Motor neuron (in vitro differentiated cells): ENCODE data around the gene SGPP1. TPM values are rescaled to one million over a fixed set of nuclear protein-coding genes. Genes with fewer than 3 reads are reported as not detected.

ENCODE experiments used
- ATAC-seq, 8 experiments: fragments of 200-7000 bp; cut with Tn5 transposase; replicated peaks in 6 of 8; 2 replicates each; pipeline ENCODE4 v1.8.0; 2021; ENCODE audit warnings: mild to moderate bottlenecking in 8 of 8, moderate library complexity in 8 of 8
- H3K27ac ChIP-seq, 2 donors: fragments of 250-450 bp; sonication (Bioruptor Pico); 2 replicates each; pipeline ENCODE4 v1.9.0; 2021; ENCODE audit warnings: antibody characterized with exemption in 2 of 2, mild to moderate bottlenecking in 2 of 2, moderate library complexity in 1 of 2
- H3K4me1 ChIP-seq, 2 donors: fragments of 250-450 bp; sonication (Bioruptor Pico); replicated peaks in 1 of 2; 2 replicates each; pipeline ENCODE4 v1.6.1; 2021; ENCODE audit warnings: antibody characterized with exemption in 2 of 2, mild to moderate bottlenecking in 2 of 2, moderate library complexity in 1 of 2
- H3K4me3 ChIP-seq, 5 donors: fragments of 250-450 bp; sonication (Bioruptor Pico); 2 replicates each; pipeline ENCODE4 v1.9.0; 2021; ENCODE audit warnings: antibody characterized with exemption in 5 of 5, mild to moderate bottlenecking in 5 of 5, moderate library complexity in 4 of 5
- WGBS, 10 experiments: fragments of 450-650 bp; shearing (Covaris generic); methylation state at CpG; one replicate each; pipeline ENCODE4 v1.0.0; 2022; 5-methylcytosine and 5-hydroxymethylcytosine counted together
- in situ Hi-C, 9 experiments: fragments of 400-800 bp; cut with MboI; loops; one replicate each; pipeline ENCODE4 v1.15.0; 2021; ENCODE audit warnings: low sequenced_read_pairs in 9 of 9, low pct_unique_long_range_greater_than_20kb in 2 of 9; ENCODE audit not compliant: unreplicated experiment in 9 of 9
- total RNA-seq, 8 experiments: library from RNA; unstranded; fragments of 300-600 nt; gene quantifications; 2 replicates each; pipeline versions ENCODE4 v1.2.3 to v1.2.4, GENCODE V29; 2022

Gene SGPP1
- total RNA-seq, 8 experiments from 2014 or later, result 6.2 to 16.8 (median 8.5) TPM

- whole genome bisulfite sequencing, 10 experiments, result 80 to 100% (median 94%) methylated on average over 2 to 4 of the region's 4 CpGs; no CpG with 5 or more reads in 1 of the 10 experiments
- in situ Hi-C loops, result no loop called here
- no peak for ATAC-seq
- H3K27ac ChIP-seq, result no peak overlapping the region
- no peak overlapping the region for H3K4me3 ChIP-seq
- H3K4me1 ChIP-seq, result no peaks in the 10 kb centered on the region
Measured at GRCh38 chr14:63656194-63656593, 71.7 kb downstream of the SGPP1 start.

GRCh38 chr14:63654936-63655335, 72.9 kb downstream of the SGPP1 start:
- in situ Hi-C loops, result no loop called here
- Histone ChIP-seq H3K27ac (no peak overlapping the region), H3K4me3 (no peak overlapping the region), H3K4me1 (no peaks in the 10 kb centered on the region)
- ATAC-seq, result no peak
- 50 to 100% (median 80%) methylated on average over 1 to 2 of the region's 2 CpGs for WGBS, 10 experiments

GRCh38 chr14:63654346-63654745, 73.5 kb downstream of the SGPP1 start:
- no peak overlapping the region for H3K27ac ChIP-seq
- H3K4me3 ChIP-seq, result no peak overlapping the region
- no peaks in the 10 kb centered on the region for H3K4me1 ChIP-seq
- in situ Hi-C loops, result no loop called here
- ATAC-seq, result no peak
- 33 to 100% (median 91%) methylated on average over 1 to 2 of the region's 2 CpGs; no CpG with 5 or more reads in 4 of the 10 experiments for WGBS, 10 experiments

- no peak for ATAC-seq
- in situ Hi-C loops, result no loop called here
- no peaks in the 10 kb centered on the region for H3K4me1 ChIP-seq
- no peak overlapping the region for H3K4me3 ChIP-seq
- WGBS, 10 experiments, result 83 to 100% (median 92%) methylated on average over 2 to 3 of the region's 3 CpGs; no CpG with 5 or more reads in 3 of the 10 experiments
- no peak overlapping the region for H3K27ac ChIP-seq
Measured at GRCh38 chr14:63652406-63652805, 75.5 kb downstream of the SGPP1 start.

- no peaks in the 10 kb centered on the region for H3K4me1 ChIP-seq
- H3K4me3 ChIP-seq, result no peak overlapping the region
- WGBS, 10 experiments, result 61 to 90% (median 76%) methylated on average over 1 to 3 of the region's 3 CpGs; no CpG with 5 or more reads in 3 of the 10 experiments
- in situ Hi-C loops, result no loop called here
- no peak overlapping the region for H3K27ac ChIP-seq
- ATAC-seq, result no peak
Measured at GRCh38 chr14:63650256-63650952, 77.5 kb downstream of the SGPP1 start.

DNA sequence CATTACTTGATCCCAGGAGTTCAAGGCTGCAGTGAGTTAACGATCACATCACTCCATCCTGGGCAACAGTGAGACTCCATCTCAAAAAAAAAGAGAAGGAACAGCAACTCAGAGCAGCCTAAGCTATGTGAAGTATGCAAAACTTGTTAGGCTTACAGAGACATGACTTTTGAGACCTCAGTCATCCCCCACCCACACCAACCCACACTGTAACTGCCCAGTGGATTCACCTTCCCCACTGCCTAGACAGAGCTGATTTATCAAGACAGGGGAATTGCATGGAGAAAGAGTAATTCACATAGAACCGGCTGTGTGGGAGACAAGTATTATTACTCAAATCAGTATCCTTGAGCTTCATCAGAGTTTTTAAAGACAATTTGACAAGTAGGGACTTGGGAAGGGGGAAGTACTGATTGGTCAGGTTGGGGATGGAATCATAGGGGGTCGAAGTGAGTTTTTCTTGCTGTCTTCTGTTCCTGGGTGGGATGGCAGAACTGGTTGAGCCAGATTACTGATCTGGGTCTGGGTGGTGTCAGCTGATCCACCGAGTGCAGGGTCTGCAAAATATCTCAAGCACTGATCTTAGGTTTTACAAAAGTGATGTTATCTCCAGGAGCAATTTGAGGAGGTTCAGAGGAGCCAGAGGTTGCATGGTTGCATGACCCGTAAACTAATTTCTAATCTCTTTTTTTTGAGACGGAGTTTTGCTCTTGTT, 80.0 kb downstream of the SGPP1 start:
- Histone ChIP-seq H3K4me1 (no peaks in the 10 kb centered on the region), H3K4me3 (no peak overlapping the region), H3K27ac (no peak overlapping the region)
- ATAC-seq, result no peak
- in situ Hi-C loops, result loop anchor here in 1 of 9 experiments (25.0 kb wide), 1 partner anchor 261 kb away; no protein-coding TSS in a partner anchor
- 40 to 100% (median 85%) methylated on average over 1 to 5 of the region's 6 CpGs; no CpG with 5 or more reads in 1 of the 10 experiments for WGBS, 10 experiments

GRCh38 chr14:63644741-63645140, 83.1 kb downstream of the SGPP1 start:
- H3K4me1 ChIP-seq, result peaks cover 5 to 7% of the 10 kb centered on the region in 2 donors
- no peak overlapping the region for H3K27ac ChIP-seq
- ATAC-seq, result no peak
- no peak overlapping the region for H3K4me3 ChIP-seq
- in situ Hi-C loops, result loop anchor here in 1 of 9 experiments (25.0 kb wide), 1 partner anchor 257 kb away; no protein-coding TSS in a partner anchor
- 50 to 100% (median 75%) methylated on average over 1 to 2 of the region's 2 CpGs for WGBS, 10 experiments

DNA sequence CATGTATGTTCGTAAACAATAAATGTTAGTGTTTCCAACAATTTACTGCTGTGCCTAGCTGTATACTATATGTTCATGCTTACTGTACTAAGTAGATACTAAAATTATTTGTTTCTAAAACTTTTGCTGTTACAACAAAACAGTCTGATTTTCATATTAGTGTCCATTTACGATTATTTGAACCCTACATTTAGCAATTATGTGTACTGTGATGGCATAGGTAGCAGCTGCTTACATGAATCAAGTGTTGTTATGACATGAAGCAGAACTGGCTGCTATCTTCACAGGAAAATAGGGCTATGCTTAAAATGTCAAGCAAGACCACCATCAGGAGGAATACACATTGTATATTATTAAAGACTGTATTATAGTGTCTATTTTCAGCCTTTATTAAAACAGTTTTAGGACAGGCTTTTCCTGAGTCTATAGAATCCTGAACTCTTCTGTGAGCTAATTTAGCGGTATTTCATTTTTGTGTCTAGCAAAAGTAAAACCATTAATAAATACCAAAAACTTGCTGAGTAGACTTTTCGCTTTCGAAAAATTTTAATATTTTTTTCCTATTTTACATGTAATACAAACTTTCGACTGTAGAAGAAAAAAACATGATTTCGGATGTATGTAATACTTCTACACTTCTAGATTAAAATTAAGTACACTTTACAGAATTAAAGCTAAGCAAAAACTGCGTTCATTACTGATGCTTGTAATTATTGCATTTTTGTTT, 85.0 kb downstream of the SGPP1 start:
- H3K27ac ChIP-seq, result peak overlapping the region in 1 of 2 donors; percentile 93
- in situ Hi-C loops, result loop anchor here in 1 of 9 experiments (25.0 kb wide), 1 partner anchor 256 kb away; no protein-coding TSS in a partner anchor

GRCh38 chr14:63642229-63642611, 85.6 kb downstream of the SGPP1 start:
- Histone ChIP-seq H3K27ac (peak overlapping the region; percentile 89 to 93), H3K4me1 (peaks cover 5 to 7% of the 10 kb centered on the region in 2 donors), H3K4me3 (peak overlapping the region; percentile 60 to 81 (median 66))
- ATAC-seq, result peak; percentile 64 to 74 (median 68)
- in situ Hi-C loops, result loop anchor here in 1 of 9 experiments (25.0 kb wide), 1 partner anchor 255 kb away; no protein-coding TSS in a partner anchor
- 0 to 6% (median 2%) methylated on average over 1 to 12 of the region's 12 CpGs for WGBS, 10 experiments

More for the DNA sequence above, 85.0 kb downstream of the SGPP1 start:
- 45 to 82% (median 57%) methylated on average over 4 to 8 of the region's 8 CpGs for WGBS, 10 experiments
- Histone ChIP-seq H3K4me1 (peaks cover 5 to 7% of the 10 kb centered on the region in 2 donors), H3K4me3 (peak overlapping the region; percentile 60 to 81 (median 66))
- ATAC-seq, result no peak

- 0 to 13% (median 0%) methylated on average over 2 to 26 of the region's 60 CpGs; no CpG with 5 or more reads in 2 of the 10 experiments for WGBS, 10 experiments
- Histone ChIP-seq H3K4me1 (peaks cover 5 to 7% of the 10 kb centered on the region in 2 donors), H3K27ac (peak within 1 kb of the TSS; percentile 89 to 93), H3K4me3 (peak within 1 kb of the TSS; percentile 60 to 81 (median 66))
- ATAC-seq, result peak; percentile 90 to 94 (median 92)
- in situ Hi-C loops, result loop anchor here in 1 of 9 experiments (25.0 kb wide), 1 partner anchor 254 kb away; no protein-coding TSS in a partner anchor
Measured at GRCh38 chr14:63641473-63642228, 86.2 kb downstream of the SGPP1 start, which contains the start of gene WDR89. Gene WDR89, minus strand, starts transcription at chr14:63641871. Its CDS starts 41,929 bp downstream, at chr14:63599942.

DNA sequence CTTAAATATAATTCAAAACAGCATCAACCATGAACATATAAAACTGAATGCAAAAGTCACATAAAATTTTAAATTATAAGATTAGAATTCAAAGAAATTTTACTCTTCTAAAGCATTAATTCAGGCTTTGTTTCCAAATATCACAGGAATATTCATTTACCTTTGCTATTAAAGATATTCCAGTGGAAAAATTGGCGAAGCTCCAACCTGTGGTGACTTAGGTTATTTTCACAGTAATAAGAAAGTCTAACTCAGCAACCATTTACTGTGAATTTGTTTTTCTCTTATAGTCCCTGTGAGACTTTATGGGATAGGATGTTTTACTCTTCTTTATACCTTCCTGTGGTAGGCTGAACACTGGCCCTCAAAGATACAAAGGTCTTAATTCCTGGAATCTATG, 89.4 kb downstream of the SGPP1 start:
- in situ Hi-C loops, result loop anchor here in 1 of 9 experiments (25.0 kb wide), 1 partner anchor 251 kb away; no protein-coding TSS in a partner anchor
- H3K4me1 ChIP-seq, result peaks cover 5 to 7% of the 10 kb centered on the region in 2 donors
- no peak overlapping the region for H3K4me3 ChIP-seq
- WGBS, 10 experiments, result 58 to 100% (median 100%) methylated on average over 1 of the region's 1 CpG; no CpG with 5 or more reads in 1 of the 10 experiments
- H3K27ac ChIP-seq, result no peak overlapping the region
- ATAC-seq, result no peak
